GM19099 (cell line): ENCODE results near the gene VWC2.

Experiments
- POLR2A ChIP-seq: IDR thresholded peaks from 3 replicates; pipeline ENCODE4 v1.6.1; 2011; ENCODE audit warnings: low read depth; ENCODE audit not compliant: insufficient read length; ENCODE audit errors: extremely low read depth

VWC2 gene

GRCh38 chr7:49775065-49775948, 1.9 kb downstream of the VWC2 start:
- TF ChIP-seq POLR2A: no peak

DNA sequence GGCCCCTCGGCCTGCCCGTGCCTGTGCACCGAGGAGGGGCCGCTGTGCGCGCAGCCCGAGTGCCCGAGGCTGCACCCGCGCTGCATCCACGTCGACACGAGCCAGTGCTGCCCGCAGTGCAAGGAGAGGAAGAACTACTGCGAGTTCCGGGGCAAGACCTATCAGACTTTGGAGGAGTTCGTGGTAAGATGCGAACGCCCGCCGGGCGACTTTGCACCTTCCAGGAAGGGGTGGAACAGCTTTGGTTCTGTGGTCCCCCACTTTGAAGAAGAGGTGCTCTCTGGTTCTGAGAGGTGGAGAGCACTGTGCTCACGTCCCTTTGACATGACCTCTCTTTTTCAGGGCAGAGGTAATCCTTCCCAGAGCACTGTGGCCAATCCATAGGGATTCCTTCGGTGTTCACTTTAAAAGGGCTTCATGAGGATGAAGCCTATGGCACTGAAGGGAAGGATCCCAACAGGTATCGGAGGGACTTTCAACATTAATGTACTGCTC, 2.6 kb downstream of the VWC2 start:
- TF ChIP-seq POLR2A: no peak

DNA sequence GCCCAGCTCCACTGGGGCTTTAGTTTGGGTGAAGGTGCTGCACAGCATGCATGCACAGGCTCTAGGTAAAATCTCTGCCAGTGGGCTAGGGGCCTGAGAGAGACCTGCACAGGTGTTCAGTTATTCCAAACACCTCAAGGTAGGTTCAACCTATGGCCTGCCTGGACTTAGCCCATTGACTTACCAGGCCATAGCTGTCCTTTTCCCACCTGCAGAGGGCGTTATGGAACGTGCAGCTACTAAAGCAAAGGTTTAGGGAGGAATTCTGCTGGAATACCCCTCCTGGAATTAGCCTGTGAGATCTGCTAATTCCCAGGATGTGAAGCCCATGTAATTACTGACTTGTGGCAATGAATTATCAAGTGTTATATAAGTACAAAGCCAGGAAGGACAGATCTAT, 3.6 kb downstream of the VWC2 start:
- no peak for TF ChIP-seq POLR2A

DNA sequence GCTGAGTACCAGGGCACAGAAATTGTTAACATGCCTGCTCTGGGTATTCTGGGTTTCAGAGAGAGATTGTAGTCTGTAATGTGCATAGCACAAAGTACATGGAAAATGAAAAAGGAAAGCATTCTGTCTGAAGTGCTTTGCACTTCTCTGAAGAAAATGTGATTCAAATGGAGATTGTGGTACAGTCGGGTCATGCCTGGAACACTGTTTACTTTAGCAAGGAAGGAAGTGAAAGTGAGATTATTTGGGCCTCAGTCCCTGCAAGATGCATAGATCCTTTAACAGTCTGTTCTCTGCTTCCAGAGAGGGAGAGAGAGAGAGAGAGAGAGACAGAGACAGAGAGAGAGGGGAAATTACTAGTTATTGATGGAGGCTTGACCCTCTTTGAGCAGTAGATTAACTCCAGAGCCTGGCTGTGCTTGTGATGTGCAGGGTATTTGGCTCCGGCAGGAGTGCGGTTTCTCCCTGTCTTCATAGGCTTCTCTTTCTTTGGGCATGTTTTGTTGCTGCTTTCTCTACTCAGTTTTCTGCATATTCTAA, 5.4 kb downstream of the VWC2 start:
- TF ChIP-seq POLR2A: no peak

- no peak for TF ChIP-seq POLR2A
Measured at GRCh38 chr7:49780953-49781352, 7.5 kb downstream of the VWC2 start.

- TF ChIP-seq POLR2A: no peak
Measured at GRCh38 chr7:49781996-49782395, 8.6 kb downstream of the VWC2 start.

DNA sequence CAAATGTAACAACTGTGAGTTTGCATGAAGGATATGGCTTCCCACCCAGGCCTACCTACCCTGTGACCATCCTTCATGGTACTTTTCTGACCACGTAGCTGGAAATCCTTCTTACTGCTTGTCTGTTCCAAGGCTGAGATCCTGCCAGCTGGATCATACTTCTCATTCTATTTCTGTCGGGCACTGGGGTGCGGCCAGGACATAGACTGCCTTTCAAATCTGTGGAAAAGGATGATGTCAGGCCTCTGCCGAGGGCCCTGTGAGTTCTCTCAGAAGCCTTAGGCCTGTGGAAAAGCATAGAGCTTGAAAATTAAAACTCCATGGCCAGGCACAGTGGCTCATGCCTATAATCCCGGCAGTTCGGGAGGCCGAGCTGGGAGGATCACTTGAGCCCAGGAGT, 10.0 kb downstream of the VWC2 start:
- no peak for TF ChIP-seq POLR2A

DNA sequence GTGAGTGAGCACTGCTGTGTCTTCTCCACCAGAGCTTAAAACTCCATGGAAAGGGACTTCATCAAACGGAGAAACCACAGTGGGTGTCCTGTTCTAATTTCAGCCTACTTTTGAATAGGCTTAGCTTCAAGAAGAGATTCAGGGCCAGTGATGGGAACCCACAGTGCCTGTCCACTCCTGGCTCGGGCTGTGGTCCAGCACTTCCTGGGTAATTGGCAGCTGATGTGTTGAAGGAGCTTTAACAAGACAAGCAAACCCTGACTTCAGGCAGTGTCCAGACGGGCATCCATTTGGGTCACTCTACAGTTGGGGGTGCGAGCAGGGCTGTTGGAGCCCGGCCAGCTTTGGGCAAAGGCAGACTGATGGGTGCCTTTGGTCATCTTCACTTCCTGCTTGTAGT, 14.5 kb downstream of the VWC2 start:
- no peak for TF ChIP-seq POLR2A

GRCh38 chr7:49788455-49789059, 15.1 kb downstream of the VWC2 start:
- no peak for TF ChIP-seq POLR2A

DNA sequence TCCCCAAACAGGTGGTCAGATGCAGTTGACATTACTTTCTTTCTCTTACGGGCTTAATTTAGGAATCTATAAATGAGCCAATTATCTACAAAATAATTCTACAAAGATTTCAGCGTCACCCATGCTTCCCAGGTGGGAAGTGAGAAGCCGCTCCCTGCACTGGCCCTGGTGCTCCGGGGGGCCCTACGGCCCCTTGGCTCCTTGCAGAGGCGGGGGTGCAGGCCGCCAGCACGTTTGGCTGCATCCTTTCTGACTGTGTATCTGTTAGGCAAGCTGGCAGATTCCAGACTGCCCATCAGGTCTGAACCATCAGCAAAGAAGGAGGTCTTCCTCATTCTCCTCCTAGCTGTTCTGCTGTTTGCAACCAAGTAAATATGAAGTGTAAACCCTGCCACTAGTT, 16.3 kb downstream of the VWC2 start:
- no peak for TF ChIP-seq POLR2A

- no peak for TF ChIP-seq POLR2A
Measured at GRCh38 chr7:49790209-49790608, 16.8 kb downstream of the VWC2 start.

DNA sequence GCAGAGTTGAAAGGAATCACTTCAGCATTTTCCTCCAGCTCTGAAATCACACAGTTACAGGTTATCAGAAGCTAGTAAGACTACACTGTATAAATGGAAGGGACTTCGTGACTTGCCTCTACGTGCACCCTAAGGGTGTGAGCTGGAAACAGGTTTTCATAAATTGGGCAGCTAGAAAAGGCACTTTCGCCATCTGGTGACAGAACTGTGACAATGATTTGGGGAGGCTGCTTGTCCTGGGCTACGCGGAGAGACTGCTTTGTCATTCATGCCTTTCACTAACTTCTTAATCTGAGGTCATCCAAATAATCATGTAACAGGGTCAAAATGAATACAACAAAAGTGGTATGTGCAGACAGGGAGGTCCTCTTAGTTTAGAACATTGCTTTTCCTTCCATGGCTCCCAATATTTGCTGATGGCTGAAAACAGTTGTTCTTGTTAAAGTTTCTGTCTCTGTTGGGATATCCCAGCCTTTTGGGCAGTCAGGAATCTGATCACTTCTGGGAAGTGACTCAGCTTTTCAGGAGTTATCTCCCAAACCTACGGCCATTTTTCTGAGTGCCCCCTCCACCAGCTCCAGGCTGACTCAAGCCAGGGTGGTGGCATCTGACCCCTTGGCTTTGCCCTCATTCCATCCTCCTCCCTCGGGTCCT, 17.8 kb downstream of the VWC2 start:
- TF ChIP-seq POLR2A: no peak

DNA sequence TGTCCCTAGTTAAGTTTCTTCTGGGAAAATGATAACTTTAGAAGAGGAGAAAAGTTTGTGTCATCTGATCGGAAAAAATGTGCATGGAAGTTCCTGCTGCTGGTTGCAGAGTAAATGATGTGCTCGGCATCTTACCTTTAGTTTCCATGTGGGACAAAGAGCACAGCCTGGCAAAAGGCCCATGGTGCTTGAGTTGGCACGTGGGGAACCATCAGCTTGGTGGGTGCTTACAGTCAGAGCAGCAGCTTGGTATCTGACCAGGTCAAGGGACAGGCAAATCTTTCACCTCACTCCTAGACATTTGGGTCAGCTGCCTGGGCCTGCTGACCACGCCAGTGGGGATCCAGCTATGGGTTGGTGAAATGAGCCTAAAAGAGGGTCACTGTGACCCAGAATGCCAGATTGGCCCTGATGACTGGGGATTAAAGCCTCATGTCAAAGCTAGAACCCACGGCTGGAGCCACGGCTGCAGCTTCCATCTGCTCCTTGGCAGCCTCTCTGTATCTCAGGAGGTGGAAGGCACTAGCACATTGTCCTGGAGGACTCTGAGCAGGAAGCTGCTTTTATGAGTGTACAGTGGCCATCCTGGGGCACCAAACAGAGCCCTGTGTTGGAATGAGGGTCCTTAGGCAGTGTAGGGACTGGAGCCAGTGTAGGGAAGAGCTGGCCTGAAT, 24.7 kb downstream of the VWC2 start:
- no peak for TF ChIP-seq POLR2A

GRCh38 chr7:49800031-49800430, 26.6 kb downstream of the VWC2 start:
- no peak for TF ChIP-seq POLR2A

DNA sequence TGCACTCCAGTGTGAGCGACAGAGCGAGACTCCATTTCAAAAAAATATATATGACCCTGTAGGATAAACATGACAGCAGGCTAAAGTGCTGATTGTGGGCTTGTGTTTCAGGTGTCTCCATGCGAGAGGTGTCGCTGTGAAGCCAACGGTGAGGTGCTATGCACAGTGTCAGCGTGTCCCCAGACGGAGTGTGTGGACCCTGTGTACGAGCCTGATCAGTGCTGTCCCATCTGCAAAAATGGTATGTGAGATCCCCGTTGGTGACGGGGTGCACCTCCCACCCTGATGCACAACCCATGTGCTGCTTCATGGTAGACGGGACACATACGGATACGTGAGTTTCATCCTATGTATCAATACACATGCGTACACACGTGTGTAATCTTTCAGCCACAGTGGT, 29.2 kb downstream of the VWC2 start:
- no peak for TF ChIP-seq POLR2A
